ENCODE data around the gene PMIS2.
"Not testable (repeated sequence)": the region's sequence is repeated elsewhere in the genome, so short reads cannot be mapped to it uniquely, and the experiment has no call there.

Gene PMIS2

GRCh38 chr19:35595928-35596327 is 10.0 kb downstream of the PMIS2 start:
- DNase-seq = no peak

- no peak for DNase-seq
These were observed 10.5 kb downstream of the PMIS2 start for GRCh38 chr19:35596366-35596999.

DNA sequence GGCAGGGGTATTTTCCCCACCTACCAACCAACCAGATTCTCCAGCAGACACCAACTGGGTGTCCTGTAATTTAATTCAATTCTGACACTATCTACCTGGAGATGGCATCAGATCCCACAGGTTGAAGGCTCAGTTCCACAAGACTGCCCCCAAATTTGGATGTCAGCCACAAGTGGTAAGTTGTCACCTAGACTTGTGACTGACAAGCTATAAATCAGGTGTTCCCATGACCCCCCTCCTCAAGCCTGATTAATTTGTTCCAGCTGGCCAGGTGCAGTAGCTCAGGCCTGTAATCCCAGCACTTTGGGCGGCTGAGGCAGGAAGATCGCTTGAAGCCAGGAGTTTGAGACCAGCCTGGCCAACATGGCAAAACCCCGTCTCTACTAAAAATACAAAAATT is 16.0 kb downstream of the PMIS2 start:
- DNase-seq = peak; percentile 25

- not testable (repeated sequence) for DNase-seq
These were observed 18.5 kb downstream of the PMIS2 start for GRCh38 chr19:35604436-35604835.

DNA sequence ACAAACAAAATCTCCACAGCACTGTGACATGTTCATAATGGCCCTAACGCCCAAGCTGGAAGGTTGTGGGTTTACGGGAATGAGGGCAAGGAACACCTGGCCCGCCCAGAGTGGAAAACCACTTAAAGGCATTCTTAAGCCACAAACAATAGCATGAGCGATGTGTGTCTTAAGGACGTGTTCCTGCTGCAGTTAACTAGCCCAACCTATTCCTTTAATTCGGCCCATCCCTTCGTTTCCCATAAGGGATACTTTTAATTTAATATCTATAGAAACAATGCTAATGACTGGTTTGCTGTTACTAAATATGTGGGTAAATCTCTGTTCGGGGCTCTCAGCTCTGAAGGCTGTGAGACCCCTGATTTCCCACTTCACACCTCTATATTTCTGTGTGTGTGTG is 21.2 kb downstream of the PMIS2 start:
- not testable (repeated sequence) for DNase-seq

GRCh38 chr19:35607661-35608060 is 21.7 kb downstream of the PMIS2 start:
- DNase-seq = no peak

DNA sequence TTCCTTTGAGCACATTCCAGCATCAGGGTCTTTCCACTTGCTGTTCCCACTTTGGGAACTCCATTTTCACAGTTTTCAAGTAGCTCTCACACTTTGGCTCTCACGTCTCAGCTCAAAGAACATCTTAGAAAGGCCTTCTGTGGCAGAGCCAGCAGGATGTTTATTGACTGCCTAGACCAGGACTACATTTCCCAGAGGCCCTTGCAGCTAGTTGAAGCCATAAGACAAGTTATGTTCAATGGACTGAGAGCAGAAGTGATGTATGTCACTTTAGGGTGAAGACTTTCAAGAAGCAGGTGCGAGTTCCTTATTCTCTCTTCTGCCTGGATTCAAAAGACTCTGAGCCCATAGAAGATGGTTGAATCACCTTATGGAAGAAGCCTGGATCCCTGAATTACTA is 22.3 kb downstream of the PMIS2 start:
- no peak for DNase-seq

DNA sequence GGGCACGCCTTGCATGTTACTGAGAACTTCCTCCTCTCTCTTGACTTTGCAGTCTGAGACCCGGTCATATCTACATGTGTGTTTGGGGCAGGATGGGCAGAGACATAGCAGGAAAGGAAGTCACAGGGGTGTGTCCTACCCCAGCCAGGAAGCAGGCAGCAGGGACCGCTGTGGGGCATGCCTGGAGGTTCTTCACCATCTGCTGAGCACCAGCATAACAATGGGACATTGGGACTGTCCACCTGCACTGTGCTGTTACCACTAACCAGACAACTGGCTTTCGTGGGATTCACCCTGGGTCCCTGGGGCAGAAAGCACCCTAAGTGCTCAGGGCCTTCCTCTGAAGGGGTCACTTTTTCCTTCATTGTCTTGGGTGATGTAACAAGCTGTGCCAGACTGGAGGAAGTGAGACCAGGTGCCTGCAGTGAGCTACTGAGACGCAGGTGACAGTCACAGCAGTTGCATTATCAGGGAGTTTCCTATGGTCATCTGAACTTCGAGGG is 23.9 kb downstream of the PMIS2 start:
- no peak for DNase-seq

DNA sequence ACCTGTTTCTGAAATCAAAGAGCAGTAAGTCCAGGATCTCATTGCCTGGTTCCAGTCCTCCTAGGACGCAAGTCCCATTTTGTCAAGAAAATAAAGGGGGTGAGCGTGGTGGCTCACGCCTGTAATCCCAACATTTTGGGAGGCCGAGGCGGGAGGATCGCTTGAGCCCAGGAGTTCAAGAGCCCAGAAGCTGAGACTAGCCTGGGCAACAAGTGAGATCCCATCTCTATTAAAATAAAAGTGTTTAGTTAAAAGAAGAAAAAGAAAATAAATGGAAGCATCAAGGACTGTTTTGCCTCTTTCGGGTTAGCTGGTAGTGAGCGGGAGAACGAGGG is 26.2 kb downstream of the PMIS2 start:
- no peak for DNase-seq

GRCh38 chr19:35612559-35613321 is 26.8 kb downstream of the PMIS2 start, which contains the start of gene HAUS5:
Gene HAUS5 (plus strand): TSS chr19:35612735. CDS start chr19:35612795, 60 bp downstream.
- peak; percentile 98 for DNase-seq

GRCh38 chr19:35613574-35613973 is 27.6 kb downstream of the PMIS2 start:
- no peak for DNase-seq

DNA sequence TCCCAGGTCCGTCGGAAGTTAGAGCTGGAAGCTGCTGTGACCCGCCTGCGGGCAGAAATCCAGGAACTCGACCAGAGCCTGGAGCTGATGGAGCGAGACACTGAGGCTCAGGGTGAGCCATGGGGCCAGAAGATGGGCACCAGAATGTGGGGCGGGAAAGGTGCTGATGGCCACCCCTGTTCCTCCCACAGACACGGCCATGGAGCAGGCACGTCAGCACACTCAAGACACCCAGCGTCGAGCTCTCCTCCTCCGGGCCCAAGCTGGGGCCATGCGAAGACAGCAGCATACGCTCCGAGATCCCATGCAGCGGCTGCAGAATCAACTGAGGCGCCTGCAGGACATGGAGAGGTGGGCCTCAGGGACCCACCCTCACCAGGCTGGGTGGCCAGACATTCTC is 29.1 kb downstream of the PMIS2 start:
- no peak for DNase-seq

GRCh38 chr19:35618857-35619256 is 32.9 kb downstream of the PMIS2 start:
- DNase-seq = no peak

GRCh38 chr19:35619290-35619923 is 33.4 kb downstream of the PMIS2 start:
- no peak for DNase-seq

DNA sequence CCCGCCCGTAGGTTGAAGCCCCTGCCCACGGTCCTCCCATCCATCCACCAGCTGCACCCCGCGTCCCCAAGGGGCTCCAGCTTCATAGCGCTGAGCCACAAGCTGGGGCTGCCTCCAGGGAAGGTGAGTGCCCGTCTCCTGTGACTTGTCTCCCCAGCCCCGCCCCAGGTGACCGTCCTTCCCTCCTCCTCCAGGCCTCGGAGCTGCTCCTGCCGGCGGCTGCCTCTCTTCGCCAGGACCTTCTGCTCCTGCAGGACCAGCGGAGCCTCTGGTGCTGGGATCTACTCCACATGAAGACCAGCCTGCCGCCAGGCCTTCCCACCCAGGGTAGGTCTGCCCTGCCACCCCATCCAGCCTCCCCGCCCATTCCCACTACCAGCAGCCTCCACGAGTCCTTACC is 34.0 kb downstream of the PMIS2 start:
- no peak for DNase-seq

GRCh38 chr19:35621708-35622107 is 35.7 kb downstream of the PMIS2 start:
- no peak for DNase-seq

GRCh38 chr19:35622750-35623149 is 36.8 kb downstream of the PMIS2 start:
- no peak for DNase-seq

DNA sequence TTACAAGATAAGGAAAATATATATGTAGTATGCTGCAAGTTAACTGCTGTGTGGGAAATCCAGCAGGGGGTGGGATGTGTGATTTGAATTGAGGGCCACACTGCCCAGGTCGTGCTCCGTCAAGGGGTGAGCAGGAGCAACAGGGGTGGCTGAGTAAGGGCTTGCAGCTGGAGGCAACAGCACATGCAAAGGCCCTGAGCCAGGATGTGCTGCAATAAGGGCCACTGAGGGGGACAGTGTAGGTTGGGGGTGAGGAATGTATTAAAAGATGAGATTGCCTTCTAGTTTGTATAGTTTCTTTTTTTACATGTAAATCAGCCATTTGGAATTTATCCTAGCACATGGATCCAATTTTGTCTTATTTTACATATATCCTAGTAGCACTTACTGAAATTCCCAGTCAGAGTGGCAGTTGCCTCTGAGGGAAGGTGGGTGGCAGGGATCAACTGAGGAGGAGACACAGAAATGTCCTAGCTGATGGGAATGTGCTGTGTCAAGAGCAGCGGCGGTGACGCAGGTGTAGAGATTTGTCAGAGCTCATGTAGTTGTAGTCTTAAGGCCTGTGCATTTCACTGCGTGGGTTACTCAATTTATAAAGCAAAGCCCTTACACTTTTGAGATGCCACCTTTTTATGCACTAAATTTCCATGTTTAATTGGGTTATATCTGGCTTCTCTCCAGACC is 37.5 kb downstream of the PMIS2 start:
- no peak for DNase-seq

DNA sequence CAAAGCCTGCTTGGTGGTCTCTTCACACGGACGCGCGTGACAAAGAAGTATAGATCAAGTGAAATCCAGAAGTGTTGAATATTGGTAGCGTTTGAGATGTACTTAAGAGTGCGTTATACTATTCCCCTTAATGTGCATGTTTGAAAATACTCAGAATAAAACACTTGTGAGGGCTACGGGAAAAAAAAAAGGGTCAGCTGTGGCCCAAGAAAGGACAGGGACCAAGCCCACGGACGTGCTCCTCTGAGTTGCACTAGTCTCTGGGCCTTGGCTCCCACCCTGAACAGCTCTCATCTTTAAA is 42.2 kb downstream of the PMIS2 start:
- no peak for DNase-seq

DNA sequence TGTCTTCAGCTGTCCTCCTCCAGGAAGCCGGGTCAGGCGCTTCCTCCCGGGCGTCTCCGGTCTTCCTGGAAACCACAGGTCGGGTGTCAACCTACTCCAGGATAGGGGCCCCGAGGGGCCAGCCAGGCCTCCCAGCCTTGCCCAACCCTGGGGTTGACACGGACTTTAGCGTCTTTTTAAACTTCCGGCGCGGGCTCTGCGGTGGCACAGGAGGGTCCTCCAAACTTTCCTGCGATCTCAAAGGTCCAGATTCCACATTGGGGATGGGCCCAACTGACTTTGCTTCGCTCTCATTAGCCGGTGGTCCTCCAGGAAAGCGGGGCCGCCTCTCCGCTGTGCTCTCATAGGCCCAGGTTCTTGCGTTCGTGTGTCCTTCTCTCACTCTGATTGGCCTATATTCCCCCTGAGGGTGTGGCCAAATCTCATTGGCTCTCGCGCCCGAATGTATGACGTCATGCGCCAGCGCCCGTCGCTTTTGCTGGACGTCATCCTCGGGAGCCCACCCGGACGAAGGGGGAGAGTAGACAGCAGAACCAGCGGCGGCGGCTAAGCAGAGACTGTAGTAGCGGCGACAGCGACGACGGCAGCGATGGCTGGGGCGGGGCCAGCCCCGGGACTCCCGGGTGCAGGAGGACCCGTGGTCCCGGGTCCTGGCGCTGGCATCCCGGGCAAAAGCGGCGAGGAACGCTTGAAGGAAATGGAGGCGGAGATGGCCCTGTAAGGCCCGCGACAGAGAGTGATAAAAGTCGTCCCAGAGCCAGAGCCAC is 42.8 kb downstream of the PMIS2 start, which contains the start of gene RBM42:
TSS of gene RBM42 (plus strand) at position 472 of the 767 bp plus-strand sequence. CDS start at position 590, 118 bp downstream.
- DNase-seq = peak; percentile 100

- DNase-seq = no peak
These were observed 43.3 kb downstream of the PMIS2 start for GRCh38 chr19:35629332-35629633.

DNA sequence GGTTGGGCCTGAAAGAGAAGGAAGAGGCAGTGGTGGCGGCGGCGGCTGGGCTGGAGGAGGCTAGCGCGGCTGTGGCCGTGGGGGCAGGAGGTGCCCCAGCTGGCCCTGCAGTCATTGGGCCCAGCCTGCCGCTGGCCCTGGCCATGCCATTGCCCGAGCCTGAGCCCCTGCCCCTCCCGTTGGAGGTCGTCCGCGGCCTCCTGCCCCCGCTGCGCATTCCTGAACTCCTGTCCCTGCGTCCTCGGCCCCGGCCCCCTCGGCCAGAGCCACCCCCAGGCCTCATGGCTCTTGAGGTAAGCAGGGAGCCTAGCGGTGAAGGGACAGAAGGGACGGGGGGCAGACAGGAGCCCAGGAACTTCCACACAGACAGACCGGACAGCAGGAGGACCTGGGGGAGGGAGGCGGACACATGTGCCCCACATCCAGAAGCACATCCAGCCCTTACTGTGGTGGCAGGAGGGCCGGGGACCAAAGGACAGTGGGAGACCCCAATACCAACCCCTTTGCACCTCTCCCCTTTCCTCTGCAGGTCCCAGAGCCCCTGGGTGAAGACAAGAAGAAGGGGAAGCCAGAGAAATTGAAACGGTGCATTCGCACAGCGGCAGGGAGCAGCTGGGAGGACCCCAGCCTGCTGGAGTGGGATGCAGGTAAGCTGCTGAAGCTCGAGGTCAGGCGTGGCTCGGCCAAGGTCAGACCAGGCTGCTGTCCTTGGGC is 47.9 kb downstream of the PMIS2 start:
- no peak for DNase-seq

Measured in NCI-H345 (cell line).